K562 (cell line): ENCODE data around the gene NFKB2. TPM values are rescaled to one million over a fixed set of nuclear protein-coding genes. Genes with fewer than 3 reads are reported as not detected.

Experiments used
- E2F8 ChIP-seq: fragments of 450-650 bp; IDR thresholded peaks from 2 replicates; pipeline ENCODE4 v1.7.1; 2018; ENCODE audit warnings: mild to moderate bottlenecking, low read depth; ENCODE audit not compliant: partially characterized antibody
- ERF ChIP-seq: fragments of 450-650 bp; formaldehyde crosslinking; IDR thresholded peaks from 2 replicates; pipeline ENCODE4 v1.4.0; 2020; ENCODE audit warnings: mild to moderate bottlenecking, mixed read lengths
- HMG20B ChIP-seq: fragments of 250-450 bp; sonication (Bioruptor Pico); IDR thresholded peaks from 2 replicates; pipeline ENCODE4 v1.5.0; 2021; ENCODE audit warnings: mild to moderate bottlenecking
- MAZ ChIP-seq, 2 experiments: fragments of 450-650 bp in 1 of 2; sonication (generic) in 1 of 2; formaldehyde crosslinking; IDR thresholded peaks in 1 of 2; conservative IDR thresholded peaks in 1 of 2; 2 replicates each; pipeline versions ENCODE4 v1.4.0 to v1.5.0; 2020; ENCODE audit warnings: mild to moderate bottlenecking in 1 of 2, missing genetic modification reagents in 1 of 2
- MGA ChIP-seq: fragments of 450-650 bp; IDR thresholded peaks from 2 replicates; pipeline ENCODE4 v1.6.1; 2016; ENCODE audit warnings: mild to moderate bottlenecking, moderate library complexity
- PRPF4 ChIP-seq: fragments of 200-400 bp; formaldehyde crosslinking; IDR thresholded peaks from one replicate; pipeline ENCODE4 v1.6.1; 2017; ENCODE audit warnings: low read length, low read depth, mild to moderate bottlenecking; ENCODE audit not compliant: insufficient read depth, poor library complexity, severe bottlenecking
- RBM22 ChIP-seq: fragments of 200-400 bp; formaldehyde crosslinking; IDR thresholded peaks from 2 replicates; pipeline ENCODE4 v1.6.1; 2018; ENCODE audit warnings: low read length, low read depth; ENCODE audit not compliant: poor library complexity, severe bottlenecking
- SMAD2 ChIP-seq: fragments of 150-350 bp; IDR thresholded peaks from 2 replicates; pipeline ENCODE4 v1.6.1; 2014; ENCODE audit warnings: low read depth, mild to moderate bottlenecking, low read length
- YY1 ChIP-seq, 3 experiments: IDR thresholded peaks; 2 replicates each; pipeline ENCODE4 v1.6.1; 2011; ENCODE audit warnings: low read length in 2 of 3, mild to moderate bottlenecking in 2 of 3, moderate library complexity in 2 of 3, borderline replicate concordance in 1 of 3, control low read depth in 1 of 3, low read depth in 1 of 3; ENCODE audit not compliant: insufficient read depth in 3 of 3, insufficient replicate concordance in 2 of 3, control insufficient read depth in 1 of 3, insufficient read length in 1 of 3; ENCODE audit errors: extremely low read depth in 1 of 3
- polyA plus RNA-seq, 8 experiments: library from polyadenylated mRNA; depleted of rRNA in 4 of 8; stranded (reverse) in 5 of 8; unstranded in 3 of 8; fragments of >200 nt; fragmentation: Nextera tagmentation in 2 of 8; fragmentation: Illumina TruSeq in 1 of 8; extraction: Ambion mirVana in 2 of 8; extraction: Trizol in 1 of 8; gene quantifications; 2 replicates each; pipeline versions ENCODE4 v1.2.1 to v1.2.3, GENCODE V29; 2011 to 2014; ENCODE audit warnings: inconsistent platforms in 1 of 8, missing spikeins in 1 of 8
- total RNA-seq, 7 experiments: library from RNA; depleted of rRNA in 6 of 7; stranded (reverse); fragments of >200 nt in 6 of 7; fragmentation: Illumina TruSeq in 2 of 7; extraction: Trizol in 2 of 7; gene quantifications; 2 replicates each; pipeline versions ENCODE4 v1.2.1 to v1.2.3, GENCODE V29; 2011 to 2021; ENCODE audit warnings: low replicate concordance in 1 of 7
- TF ChIP-seq, protein P1 (sequence below): sonication (generic); formaldehyde crosslinking; IDR thresholded peaks from 2 replicates; pipeline ENCODE4 v1.8.0; 2022; ENCODE audit warnings: mild to moderate bottlenecking, missing genetic modification reagents

Gene NFKB2
- total and polyA plus RNA-seq, 9 of the 15 experiments (the other 6 are each of a cell fraction or from before 2014, with no cell fraction given), result 0.07 to 20.3 (median 7.9) TPM

DNA sequence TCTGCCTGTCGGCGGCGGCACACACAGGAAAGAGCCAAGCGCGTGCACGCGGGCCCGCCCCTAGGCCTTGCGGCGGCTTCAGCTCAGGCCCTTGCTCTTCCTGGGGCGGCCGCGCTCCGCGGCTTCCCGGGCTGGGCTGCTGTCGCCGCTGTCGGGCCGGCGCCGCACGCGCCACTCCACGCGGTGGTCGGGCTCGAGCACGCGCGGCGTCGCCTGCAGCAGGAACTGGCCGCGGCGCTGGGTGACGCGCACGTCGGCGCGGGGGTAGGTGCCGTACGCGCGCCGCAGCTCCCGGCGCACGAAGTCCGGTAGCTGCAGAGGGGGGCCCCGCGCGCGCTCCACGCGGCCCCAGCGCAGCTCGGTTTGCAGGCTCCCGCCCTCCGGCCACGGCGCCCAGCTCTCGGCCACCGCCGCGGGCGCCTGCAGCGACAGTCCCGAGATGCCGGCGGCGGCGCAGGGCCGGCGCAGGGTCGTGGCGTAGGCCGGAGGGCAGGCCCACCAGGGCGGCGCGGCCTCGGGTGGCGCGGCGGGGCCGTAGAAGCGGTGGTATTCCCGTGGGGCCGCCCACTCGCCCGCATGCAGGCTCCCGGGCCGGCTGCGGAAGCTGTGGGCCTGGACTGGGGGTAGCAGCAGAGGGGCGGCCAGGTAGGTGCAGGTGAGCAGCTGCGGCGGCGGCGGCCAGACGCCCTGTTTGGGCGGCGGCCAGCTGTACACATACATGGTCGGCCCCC lies 55.0 kb downstream of the NFKB2 start (continued):
- TF ChIP-seq MGA, result peak; percentile 54
- no peak for TF ChIP-seq PRPF4
- TF ChIP-seq E2F8, result no peak
- peak in 2 of 3 experiments; percentile 47 to 48 for TF ChIP-seq YY1 (IDR thresholded peaks at IDR 0.05; ENCODE audit: borderline replicate concordance in 1 of 3, control insufficient read depth in 1 of 3, extremely low read depth in 1 of 3, insufficient read depth in 3 of 3, insufficient read length in 1 of 3, insufficient replicate concordance in 2 of 3, low read depth in 1 of 3, low read length in 2 of 3)
- TF ChIP-seq RBM22, result peak; percentile 55
- peak in 1 of 2 experiments; percentile 82; a peak in 3 of 4 replicates for TF ChIP-seq MAZ (CRISPR knock-in tag; conservative IDR thresholded peaks at IDR 0.05 in 1 of 2, IDR thresholded peaks at IDR 0.05 in 1 of 2)
- TF ChIP-seq SMAD2, result no peak
- no peak for TF ChIP-seq HMG20B (CRISPR knock-in tag)
- TF ChIP-seq, protein P1, sequence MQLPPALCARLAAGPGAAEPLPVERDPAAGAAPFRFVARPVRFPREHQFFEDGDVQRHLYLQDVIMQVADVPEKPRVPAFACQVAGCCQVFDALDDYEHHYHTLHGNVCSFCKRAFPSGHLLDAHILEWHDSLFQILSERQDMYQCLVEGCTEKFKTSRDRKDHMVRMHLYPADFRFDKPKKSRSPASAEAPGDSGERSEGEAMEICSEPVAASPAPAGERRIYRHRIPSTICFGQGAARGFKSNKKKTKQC (CRISPR knock-in tag), result no peak
- 0 out of 2 replicates have a peak, but pooled peaks have one; percentile 71 for TF ChIP-seq ERF
